Measurements from ENCODE around the gene KIF5B. TPM values are rescaled to one million over a fixed set of nuclear protein-coding genes. Genes with fewer than 3 reads are reported as not detected.

Gene KIF5B
- total and polyA plus RNA-seq, 4 donors: 37.6 to 121 (median 68.0) TPM

DNA sequence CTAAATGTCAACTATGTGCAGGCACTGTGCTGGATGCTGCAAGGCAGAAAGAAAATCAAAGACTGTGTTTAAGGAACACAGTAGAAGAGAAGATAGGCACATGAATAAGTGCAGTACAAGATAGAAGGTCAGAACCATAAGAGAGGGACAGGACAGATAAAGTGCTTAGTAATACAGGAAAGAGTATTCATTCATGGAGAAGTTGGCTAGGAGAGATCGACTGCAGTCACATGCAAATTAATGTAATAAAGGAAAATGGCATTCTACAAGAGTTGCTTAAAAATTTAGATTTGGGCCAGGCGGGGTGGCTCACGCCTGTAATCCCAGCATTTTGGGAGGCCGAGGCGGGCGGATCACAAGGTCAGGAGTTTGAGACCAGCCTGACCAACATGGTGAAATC lies 24.8 kb downstream of the KIF5B start:
- no peak overlapping the region for H3K27ac ChIP-seq (ENCODE audit: low read depth in 1 of 2, low read length in 1 of 2)
- no peak for DNase-seq
- H3K27me3 ChIP-seq (ENCODE audit: control insufficient read depth in 3 of 3, insufficient read depth in 3 of 3, low read length in 2 of 3): no peaks in the 10 kb centered on the region
- TF ChIP-seq, protein P1, sequence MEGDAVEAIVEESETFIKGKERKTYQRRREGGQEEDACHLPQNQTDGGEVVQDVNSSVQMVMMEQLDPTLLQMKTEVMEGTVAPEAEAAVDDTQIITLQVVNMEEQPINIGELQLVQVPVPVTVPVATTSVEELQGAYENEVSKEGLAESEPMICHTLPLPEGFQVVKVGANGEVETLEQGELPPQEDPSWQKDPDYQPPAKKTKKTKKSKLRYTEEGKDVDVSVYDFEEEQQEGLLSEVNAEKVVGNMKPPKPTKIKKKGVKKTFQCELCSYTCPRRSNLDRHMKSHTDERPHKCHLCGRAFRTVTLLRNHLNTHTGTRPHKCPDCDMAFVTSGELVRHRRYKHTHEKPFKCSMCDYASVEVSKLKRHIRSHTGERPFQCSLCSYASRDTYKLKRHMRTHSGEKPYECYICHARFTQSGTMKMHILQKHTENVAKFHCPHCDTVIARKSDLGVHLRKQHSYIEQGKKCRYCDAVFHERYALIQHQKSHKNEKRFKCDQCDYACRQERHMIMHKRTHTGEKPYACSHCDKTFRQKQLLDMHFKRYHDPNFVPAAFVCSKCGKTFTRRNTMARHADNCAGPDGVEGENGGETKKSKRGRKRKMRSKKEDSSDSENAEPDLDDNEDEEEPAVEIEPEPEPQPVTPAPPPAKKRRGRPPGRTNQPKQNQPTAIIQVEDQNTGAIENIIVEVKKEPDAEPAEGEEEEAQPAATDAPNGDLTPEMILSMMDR (IDR thresholded peaks at IDR 0.05; ENCODE audit: control extremely low read depth, extremely low read depth): no peak
- H3K36me3 ChIP-seq (ENCODE audit: control insufficient read depth in 4 of 4, insufficient read depth in 4 of 4, low read length in 4 of 4): peaks cover 20 to 63% (median 35%) of the 10 kb centered on the region in 4 donors
- H3K4me3 ChIP-seq: no peak overlapping the region
- WGBS, 2 donors: 80 to 92% methylated on average over 6 of the region's 6 CpGs
- no peaks in the 10 kb centered on the region for H3K4me1 ChIP-seq (ENCODE audit: control insufficient read depth in 5 of 5, insufficient read depth in 5 of 5, low read length in 5 of 5)
- no peaks in the 10 kb centered on the region for H3K9me3 ChIP-seq (ENCODE audit: control insufficient read depth in 4 of 4, insufficient read depth in 3 of 4, low read length in 3 of 4)
- ATAC-seq (ENCODE audit: insufficient read depth, low FRiP score): no peak
- H3K9ac ChIP-seq (ENCODE audit: insufficient read depth in 1 of 2, low read length in 2 of 2): no peak overlapping the region

DNA sequence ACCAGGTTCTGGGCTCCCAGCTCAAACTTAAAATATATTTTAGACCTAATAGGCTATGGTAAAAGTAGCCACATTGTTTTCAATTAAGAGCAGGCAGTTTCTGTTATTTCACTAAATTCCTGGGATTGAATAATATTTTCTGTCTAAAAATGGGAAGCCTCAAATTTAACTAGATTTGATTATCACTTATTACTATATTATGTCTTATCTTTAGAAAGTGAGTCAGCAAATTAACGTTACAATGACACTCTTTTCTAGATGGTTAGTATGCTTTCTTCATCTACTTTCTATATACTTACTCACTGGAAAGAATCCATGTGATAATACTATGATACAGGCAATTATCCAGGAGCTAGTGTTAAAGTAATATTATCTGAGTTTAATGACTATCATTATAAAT lies 27.5 kb downstream of the KIF5B start:
- WGBS, 2 donors: 9 to 55% methylated on average over 1 of the region's 1 CpG

DNA sequence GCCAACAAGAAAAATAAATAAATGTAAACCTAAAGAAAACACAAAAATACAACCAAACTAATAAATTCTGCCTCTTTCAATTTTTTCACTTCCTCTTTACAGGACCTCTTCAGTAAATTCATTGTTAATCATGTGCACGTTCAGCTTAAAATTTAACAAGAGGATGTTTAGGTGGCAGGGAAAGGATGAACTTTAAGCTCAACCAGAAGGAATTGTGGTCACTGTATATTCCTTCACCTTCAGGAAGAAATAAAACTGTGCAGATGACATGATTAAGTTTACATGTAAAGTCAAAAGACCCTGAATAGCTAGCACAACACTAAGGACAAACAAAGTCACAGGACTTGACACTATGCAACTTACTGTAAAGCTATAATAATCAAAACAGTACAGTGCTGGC lies 33.0 kb downstream of the KIF5B start:
- H3K4me1 ChIP-seq (ENCODE audit: control insufficient read depth in 5 of 5, insufficient read depth in 5 of 5, low read length in 5 of 5): no peaks in the 10 kb centered on the region
- H3K9ac ChIP-seq (ENCODE audit: insufficient read depth in 1 of 2, low read length in 2 of 2): no peak overlapping the region
- no peak for ATAC-seq (ENCODE audit: insufficient read depth, low FRiP score)
- 42 to 63% methylated on average over 1 of the region's 1 CpG for WGBS, 2 donors
- no peak overlapping the region for H3K27ac ChIP-seq (ENCODE audit: low read depth in 1 of 2, low read length in 1 of 2)
- TF ChIP-seq, protein P1 (IDR thresholded peaks at IDR 0.05; ENCODE audit: control extremely low read depth, extremely low read depth): no peak
- DNase-seq: no peak
- no peak overlapping the region for H3K4me3 ChIP-seq
- no peaks in the 10 kb centered on the region for H3K27me3 ChIP-seq (ENCODE audit: control insufficient read depth in 3 of 3, insufficient read depth in 3 of 3, low read length in 2 of 3)
- H3K36me3 ChIP-seq (ENCODE audit: control insufficient read depth in 4 of 4, insufficient read depth in 4 of 4, low read length in 4 of 4): peaks cover 15 to 62% (median 38%) of the 10 kb centered on the region in 4 donors
- no peaks in the 10 kb centered on the region for H3K9me3 ChIP-seq (ENCODE audit: control insufficient read depth in 4 of 4, insufficient read depth in 3 of 4, low read length in 3 of 4)

More for the DNA sequence above, 27.5 kb downstream of the KIF5B start:
- no peaks in the 10 kb centered on the region for H3K4me1 ChIP-seq (ENCODE audit: control insufficient read depth in 5 of 5, insufficient read depth in 5 of 5, low read length in 5 of 5)
- no peak overlapping the region for H3K4me3 ChIP-seq
- H3K9ac ChIP-seq (ENCODE audit: insufficient read depth in 1 of 2, low read length in 2 of 2): no peak overlapping the region
- H3K27ac ChIP-seq (ENCODE audit: low read depth in 1 of 2, low read length in 1 of 2): no peak overlapping the region
- peaks cover 19 to 56% (median 27%) of the 10 kb centered on the region in 4 donors for H3K36me3 ChIP-seq (ENCODE audit: control insufficient read depth in 4 of 4, insufficient read depth in 4 of 4, low read length in 4 of 4)
- TF ChIP-seq, protein P1 (IDR thresholded peaks at IDR 0.05; ENCODE audit: control extremely low read depth, extremely low read depth): no peak
- DNase-seq (no peak), ATAC-seq (ENCODE audit: insufficient read depth, low FRiP score) (no peak)
- no peaks in the 10 kb centered on the region for H3K27me3 ChIP-seq (ENCODE audit: control insufficient read depth in 3 of 3, insufficient read depth in 3 of 3, low read length in 2 of 3)
- no peaks in the 10 kb centered on the region for H3K9me3 ChIP-seq (ENCODE audit: control insufficient read depth in 4 of 4, insufficient read depth in 3 of 4, low read length in 3 of 4)

DNA sequence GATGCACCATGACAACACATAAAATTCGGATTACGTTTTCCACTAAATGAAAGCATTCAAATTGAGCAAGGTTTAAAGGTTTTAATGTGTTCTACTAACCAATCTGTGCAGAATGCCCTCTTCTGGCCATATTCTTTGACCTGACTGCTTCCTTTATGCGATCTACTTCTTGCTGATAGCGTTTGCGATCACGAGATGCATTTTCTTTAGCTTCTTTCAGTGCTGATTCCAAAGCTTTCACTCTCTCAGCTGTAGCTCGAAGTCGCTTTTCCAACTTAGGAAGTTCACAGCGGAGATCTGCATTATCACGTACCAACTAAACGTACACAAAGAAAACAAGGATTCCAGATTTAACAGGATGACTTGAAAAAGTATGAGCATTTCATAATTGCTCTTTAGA lies 39.2 kb downstream of the KIF5B start:
- peaks cover 0 to 1% (median 0%) of the 10 kb centered on the region in 5 donors for H3K4me1 ChIP-seq (ENCODE audit: control insufficient read depth in 5 of 5, insufficient read depth in 5 of 5, low read length in 5 of 5)
- no peak overlapping the region for H3K4me3 ChIP-seq
- TF ChIP-seq, protein P1 (IDR thresholded peaks at IDR 0.05; ENCODE audit: control extremely low read depth, extremely low read depth): no peak
- DNase-seq (no peak), ATAC-seq (ENCODE audit: insufficient read depth, low FRiP score) (no peak)
- H3K36me3 ChIP-seq (ENCODE audit: control insufficient read depth in 4 of 4, insufficient read depth in 4 of 4, low read length in 4 of 4): peaks cover 23 to 67% (median 59%) of the 10 kb centered on the region in 4 donors
- H3K9ac ChIP-seq (ENCODE audit: insufficient read depth in 1 of 2, low read length in 2 of 2): no peak overlapping the region
- no peak overlapping the region for H3K27ac ChIP-seq (ENCODE audit: low read depth in 1 of 2, low read length in 1 of 2)
- 96 to 98% methylated on average over 11 of the region's 11 CpGs for WGBS, 2 donors
- no peaks in the 10 kb centered on the region for H3K9me3 ChIP-seq (ENCODE audit: control insufficient read depth in 4 of 4, insufficient read depth in 3 of 4, low read length in 3 of 4)
- H3K27me3 ChIP-seq (ENCODE audit: control insufficient read depth in 3 of 3, insufficient read depth in 3 of 3, low read length in 2 of 3): no peaks in the 10 kb centered on the region

Data from lung (tissue), 12 donors.